Activated CD8-positive, alpha-beta memory T cell treated with anti-CD3 and anti-CD28 coated beads, Interleukin-2, amount 50 U/mL, for 1 hour (primary cell): ENCODE results near the gene ABCB10.
"Not testable (repeated sequence)": the region's sequence is repeated elsewhere in the genome, so short reads cannot be mapped to it uniquely, and the experiment has no call there.

ENCODE experiments used
- DNase-seq: peaks from one replicate; pipeline ENCODE4 v3.0.0-alpha.2; 2020; ENCODE audit errors: extremely low read depth

The ABCB10 gene

DNA sequence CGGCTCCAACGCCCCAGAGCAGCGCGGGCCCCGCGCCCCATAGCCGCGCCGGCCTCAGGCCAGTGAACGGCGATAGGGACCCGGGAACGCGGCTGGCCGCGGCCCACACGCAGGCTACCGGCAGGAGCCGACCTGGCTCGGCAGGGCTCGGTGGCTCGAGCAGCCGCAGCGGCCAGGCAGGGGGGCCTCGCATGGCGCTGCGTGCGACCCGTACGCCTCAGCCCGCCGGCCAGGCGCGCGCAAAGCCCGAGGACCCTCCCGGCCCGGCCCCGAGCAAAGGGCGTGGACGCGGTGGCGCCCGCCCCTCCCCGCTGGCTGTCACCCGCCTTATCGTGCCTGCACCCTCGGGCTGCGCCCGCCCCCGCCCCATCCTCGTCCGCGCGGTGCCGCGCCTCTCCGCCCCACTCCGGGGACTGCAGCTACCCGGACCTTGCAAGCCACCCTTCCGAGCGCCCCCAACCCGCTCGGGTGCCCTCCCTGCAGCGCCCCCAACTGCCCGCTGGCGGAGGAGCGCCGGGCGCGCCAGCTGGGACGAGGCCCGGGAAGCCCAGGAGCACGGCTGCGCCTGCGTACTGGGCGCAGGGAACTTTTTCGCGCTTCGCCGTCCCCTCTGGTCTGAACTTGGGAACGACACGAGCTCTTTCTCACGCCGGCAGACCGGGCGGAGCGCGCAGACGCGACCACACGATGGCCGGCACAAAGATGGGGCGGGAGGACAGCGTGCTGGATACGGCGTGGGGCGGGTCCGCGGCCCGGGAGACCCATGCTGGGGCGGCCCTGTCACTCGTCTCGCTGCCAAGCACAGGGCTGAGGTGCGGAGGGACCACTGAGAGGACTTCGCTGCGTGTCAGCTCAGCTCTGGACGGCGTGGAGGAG is at the start of gene ABCB10:
Gene ABCB10, minus strand, starts transcription at position 248 of the 876 bp plus-strand sequence. Its CDS starts 55 bp downstream, at position 193.
- DNase-seq, result peak; percentile 33

DNA sequence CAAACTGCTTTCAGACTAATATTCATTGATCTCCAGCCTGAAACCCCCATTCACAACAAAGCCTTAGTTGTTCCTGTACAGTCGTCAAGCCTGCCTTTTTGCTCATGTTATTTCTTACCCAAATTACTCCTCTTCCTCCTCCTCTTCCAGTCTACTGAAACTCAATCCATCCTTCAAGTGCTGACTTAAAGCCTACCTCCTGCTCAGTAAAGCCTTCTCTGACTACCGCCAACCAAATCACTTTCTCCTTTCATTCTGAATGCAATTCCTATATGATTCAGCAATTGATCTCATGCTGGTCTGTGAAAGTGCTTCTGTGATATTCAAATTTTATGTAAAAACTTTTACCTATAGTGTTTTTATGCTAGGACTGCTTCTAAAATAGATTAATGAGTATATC is 48.9 kb upstream of the ABCB10 start:
- no peak for DNase-seq

DNA sequence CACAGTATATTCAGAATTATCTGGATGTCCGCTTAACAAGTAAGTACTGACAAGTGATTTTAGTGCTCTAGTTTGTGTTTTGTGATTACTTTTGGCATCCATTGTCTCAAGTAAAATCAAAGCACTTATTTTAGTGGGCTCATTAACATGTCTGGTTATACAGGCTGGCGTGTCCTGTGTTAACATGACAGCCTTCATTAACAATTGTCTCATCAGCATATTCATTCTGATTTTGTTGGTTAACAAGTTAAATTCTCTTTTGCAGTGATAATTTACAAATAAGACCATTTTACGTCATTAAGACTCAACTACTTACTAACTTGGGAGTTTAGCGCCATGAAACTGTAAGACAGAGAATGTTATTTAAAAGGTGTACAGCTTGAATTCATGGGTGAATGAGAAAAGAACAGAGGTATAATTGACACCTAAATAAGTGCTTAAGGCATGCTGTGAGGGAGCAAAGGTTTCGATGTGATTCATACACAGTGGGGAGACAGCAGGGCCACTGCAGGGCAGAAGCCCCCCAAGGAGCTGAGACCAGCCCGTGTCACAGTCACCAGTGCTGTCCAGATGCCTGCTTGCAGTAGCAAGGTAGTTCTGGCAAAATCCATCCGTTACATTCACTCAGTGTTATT is 45.0 kb upstream of the ABCB10 start:
- DNase-seq, result no peak

DNA sequence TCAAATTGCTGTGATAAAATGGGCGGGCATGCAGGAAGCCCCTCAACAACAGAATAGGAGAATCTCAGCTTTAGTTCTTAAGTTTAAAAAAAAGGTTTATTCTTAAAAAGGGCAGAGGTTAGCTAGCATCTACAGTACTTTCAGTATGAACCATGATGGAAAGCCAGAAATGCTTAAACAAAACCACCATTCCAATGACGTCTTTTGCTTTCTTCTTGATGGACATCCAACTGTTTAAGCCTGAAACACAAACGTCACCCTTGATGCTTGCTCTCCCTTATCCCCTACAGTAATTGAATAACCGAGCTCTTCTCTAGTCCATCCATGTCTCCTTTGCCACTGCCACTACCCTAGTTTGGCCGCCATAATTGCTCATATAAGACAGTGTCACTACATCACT is 41.7 kb upstream of the ABCB10 start:
- DNase-seq, result no peak

DNA sequence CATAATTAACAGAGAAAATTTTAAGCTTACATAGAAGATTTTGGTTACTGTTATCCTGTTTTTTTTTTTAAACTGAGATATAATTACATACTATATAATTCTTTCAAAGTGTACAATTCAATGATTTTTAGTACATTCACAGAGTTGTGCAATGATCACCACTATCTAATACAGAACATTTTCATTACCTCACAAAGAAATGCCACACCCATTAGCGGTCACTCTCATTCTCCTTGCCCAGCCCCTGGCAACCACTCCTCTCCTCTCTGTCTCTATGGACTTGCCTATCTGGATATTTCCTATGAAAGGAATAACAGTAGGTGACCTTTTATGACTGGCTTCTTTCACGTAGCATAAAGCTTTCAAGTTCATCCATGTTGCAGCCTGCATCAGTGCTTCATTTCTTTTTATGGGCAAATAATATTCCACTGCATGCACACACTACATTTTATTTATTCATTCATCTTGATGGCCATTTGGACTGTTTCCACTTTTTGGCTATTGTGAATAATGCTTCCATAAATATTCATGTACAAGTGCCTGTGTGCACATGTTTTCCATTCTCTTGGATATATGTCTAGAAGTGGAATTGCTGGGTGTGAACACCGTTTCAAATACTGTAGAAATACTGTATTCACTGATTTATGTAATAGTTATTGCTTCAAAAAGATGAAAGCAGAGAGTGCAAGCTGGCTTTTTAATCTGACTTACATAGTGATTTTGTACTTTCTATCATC is 40.9 kb upstream of the ABCB10 start:
- no peak for DNase-seq

DNA sequence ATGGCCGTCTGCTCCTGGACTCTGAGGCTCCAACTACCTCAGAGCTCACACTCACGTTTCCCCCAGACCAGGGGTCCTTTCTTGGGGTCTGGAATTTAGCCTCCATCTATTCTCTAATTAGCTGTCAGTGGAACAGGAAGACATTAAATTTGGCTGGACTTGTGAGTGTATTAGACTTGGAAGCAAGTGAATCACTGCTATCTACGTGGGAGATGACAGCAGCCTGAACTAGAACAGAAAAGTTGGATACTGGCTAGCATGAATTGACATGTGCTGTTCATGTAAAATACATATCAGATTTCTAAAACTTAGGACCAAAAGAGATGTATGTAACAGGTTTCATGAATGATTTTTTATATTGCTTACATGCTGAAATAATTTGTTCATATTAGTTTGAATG is 39.4 kb upstream of the ABCB10 start:
- DNase-seq, result no peak

DNA sequence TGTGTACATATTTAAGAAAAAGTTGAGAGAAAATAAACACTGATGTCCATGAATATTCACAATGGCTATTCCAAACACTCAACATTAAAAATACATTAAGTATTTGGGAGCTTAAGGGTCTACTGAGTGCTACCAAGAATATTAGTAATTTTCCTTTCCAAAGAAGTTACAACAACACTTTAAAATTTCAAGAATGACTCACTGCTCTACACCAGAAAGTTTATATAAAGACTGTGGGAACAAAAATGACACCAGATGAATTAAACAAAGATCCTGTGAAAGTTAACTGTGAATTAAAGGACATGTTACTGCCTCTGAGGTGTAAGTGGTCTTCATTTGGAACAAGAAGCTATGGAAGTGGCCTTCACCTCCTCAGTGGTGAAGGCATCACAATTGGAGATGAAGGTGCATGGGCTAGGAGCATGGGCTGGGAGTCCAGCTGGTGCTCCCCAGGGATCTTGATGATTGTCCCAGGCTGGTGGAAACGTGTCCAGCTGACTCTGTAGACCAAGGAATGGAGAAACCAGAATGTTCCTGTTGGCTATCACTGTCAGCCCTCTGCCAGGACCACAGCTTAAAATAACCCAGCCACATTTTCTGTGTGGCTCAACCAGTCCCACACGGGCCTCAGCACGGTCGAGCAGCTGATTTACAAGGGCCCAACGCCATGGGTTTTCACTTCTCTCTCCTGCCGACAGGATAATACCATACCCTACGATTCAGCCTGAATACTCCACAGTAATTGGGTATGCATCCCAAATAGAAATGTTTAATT is 38.6 kb upstream of the ABCB10 start:
- DNase-seq, result no peak

DNA sequence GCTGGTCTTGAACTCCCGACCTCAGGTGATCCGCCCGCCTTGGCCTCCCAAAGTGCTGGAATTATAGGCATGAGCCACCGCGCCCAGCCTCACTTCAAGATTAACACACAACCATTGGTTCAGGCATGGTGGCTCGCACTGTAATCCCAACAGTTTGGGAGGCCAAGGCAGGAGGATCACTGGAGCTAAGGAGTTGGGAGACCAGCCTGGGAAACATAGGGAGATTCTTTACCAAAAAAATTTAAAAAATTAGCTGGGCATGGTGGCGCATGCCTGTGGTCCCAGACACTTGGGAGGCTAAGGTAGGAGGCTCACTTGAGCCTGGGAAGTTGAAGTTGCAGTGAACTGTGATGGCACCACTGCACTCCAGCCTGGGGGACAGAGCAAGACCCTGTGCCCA is 37.4 kb upstream of the ABCB10 start:
- DNase-seq, result not testable (repeated sequence)

DNA sequence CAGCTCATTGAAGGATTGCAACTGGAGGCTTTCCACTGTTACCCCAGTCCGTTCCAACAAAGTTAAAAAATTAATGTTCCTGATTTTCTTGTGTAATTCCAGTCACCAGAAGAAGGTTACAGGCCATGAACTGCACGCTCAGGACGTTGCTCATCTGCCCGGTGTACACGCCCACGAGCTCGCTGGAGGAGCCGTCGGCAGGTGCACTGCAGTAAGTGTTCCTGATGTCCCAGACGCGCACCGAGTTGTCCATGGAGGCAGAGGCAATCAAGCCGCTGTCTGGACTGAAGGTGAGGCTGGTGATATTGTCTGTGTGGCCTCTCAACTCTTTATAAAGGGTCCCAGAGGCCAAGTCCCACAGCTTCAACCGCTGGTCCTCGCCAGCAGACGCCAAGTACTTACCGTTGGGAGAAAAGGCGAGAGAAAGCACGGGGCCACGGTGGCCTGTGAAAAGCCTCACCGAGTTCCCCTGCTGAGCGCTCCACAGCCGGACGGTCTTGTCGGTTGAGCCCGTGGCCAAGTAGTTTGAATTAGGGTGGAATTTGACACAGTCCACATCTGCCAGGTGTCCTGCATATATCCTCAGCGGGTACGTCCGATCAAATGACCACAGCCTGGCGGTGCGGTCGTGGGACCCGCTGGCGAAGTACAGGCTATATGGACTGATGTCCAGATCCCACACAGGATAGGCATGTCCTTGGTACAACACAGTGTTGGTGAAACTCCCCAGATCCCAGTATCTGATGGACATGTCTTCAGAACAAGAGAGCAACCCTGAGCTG is 35.9 kb upstream of the ABCB10 start:
- no peak for DNase-seq

DNA sequence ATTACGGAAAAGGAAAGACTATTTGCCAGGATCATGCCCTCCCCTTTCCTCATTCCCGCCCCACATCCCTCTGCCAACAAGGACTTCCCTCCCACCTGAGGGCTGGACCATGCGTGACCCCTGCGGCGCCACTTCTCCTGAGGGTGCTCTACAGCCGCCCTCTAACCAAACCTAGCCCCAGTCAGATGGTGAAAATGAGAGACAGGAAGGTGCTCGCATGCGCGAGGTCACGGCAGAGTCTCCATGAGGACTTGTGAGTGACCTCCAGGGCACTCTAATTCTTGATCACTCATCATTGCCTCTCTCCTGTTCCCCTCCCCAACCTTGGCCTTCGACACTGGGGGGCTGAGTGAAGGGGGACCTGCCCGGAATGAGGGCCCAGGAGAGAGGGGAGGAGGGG is 35.3 kb upstream of the ABCB10 start:
- no peak for DNase-seq

DNA sequence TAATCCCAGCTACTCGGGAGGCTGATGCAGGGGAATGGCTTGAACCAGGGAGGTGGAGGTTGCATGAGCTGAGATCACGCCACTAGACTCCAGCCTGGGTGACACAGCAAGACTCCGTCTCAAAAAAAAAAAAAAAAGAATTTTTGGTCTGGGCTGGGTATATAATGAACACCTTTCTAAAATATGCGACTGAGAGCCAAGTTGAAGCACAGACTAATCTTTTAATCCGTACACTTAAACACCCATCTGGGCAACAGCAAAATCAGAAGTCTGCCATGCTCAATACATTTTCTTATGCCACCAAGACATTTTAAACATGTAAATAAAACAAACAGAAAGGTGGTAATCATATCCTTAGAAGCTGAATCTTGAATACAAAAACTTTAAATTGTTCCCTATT is 31.6 kb upstream of the ABCB10 start:
- DNase-seq, result no peak

DNA sequence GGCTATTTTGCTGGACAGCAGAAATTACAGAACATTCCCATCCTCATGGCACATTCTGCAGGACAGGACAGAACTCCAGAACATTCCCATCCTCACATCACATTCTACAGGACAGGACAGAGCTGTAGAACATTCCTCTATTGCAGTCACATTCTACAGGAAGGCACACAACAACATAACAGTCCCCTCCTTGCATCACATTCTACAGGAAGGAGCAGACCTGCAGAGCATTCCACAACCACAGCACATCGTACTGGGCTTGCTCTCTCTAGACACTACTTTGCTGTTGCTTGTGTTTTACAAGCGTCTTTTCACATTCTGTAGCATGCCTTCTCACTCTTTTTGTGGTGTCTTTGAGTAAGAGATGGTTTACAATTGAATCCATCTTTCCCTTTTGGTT is 26.8 kb upstream of the ABCB10 start:
- no peak for DNase-seq

DNA sequence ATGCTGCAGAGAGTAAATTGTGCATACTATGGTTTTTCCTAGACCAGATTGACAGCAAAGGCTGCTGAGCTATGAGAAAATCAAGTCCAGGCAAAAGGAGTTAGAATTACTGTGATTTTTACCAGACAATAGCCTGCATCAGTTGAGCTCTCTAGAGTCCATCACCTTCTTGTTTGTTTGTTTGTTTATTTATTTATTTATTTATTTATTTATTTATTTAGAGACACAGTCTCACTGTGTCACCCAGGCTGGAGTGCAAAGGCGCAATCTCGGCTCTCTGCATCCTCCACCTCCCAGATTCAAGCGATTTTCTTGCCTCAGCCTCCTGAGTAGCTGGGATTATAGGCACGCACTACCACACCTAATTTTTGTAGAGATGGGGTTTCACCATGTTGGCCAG is 24.2 kb upstream of the ABCB10 start:
- DNase-seq, result no peak

DNA sequence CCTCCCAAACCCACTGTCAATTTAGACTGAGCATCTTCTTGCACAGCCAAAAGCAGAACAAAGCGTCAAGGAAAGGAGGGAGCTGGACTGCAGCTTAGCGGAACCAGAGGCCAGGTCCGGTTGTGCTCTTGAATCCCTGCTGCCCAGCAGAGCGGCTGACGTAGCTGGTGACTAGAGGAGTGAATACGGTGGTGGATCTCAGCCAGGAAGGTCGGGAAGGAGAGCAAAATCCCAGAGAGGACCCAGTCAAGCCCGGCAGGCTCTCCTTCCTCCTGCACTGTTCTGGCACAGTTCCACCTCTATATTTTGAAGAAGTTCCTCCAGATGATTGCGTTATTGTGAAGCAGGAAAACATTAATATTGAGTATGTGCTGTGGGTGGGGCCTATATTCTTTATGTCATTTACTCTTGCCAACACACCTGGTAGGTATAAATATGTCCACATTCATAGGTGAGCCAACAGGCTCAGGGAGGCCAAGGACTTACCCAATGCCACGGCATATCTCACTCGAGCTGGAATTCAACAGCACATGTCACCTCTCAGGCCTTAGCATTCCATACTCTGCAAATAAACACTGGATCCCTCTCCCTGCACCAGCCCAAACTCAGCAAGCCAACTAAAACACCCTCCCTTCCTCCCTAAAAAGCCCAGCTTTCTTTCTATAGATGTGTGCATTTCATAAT is 23.6 kb upstream of the ABCB10 start:
- no peak for DNase-seq

DNA sequence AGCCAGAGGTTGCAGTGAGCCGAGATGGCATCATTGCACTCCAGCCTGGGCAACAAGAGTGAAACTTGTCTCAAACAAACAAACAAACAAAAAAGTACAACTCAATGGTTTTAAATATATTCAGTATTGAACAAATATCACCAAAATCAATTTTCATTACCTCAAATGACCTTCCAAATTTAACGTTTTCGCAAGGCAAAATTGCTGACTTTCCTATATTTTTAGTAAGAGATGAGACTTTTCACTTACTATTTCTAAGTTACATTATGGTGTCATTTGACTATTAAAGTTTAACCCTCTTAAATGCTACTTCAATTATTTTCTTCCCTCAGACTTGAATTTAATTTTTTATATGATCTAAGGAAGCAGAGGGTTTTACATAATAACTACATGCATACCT is 23.0 kb upstream of the ABCB10 start:
- no peak for DNase-seq

DNA sequence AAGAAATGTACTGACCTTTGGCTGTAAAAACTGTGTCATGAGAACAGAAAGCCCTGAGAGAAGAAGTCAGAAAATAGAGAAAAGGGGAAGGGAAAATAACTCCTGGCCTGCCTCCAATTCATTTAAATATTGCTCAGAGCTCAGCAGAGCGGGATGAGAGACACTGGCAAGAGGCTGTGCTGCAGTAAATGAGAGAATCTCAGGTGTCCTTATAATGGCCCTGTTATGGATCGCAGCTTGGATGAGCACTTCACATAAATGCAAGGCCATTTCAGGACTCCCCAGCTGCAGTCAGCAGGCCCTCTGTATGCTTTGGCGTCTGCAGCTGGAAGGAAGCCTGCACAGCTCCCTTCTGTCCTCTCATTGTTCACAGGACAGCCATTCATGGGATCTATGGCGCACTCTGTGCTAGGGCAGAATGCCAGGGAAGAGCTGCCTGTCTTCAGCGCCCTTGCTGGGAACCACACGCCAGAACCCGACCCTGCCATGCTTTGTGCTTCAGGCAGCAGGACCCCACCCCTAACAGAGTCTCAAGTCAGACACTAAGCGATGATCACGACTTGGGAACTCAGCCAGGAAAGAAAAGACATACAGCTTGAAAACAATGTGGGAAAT is 20.7 kb upstream of the ABCB10 start:
- DNase-seq, result no peak

DNA sequence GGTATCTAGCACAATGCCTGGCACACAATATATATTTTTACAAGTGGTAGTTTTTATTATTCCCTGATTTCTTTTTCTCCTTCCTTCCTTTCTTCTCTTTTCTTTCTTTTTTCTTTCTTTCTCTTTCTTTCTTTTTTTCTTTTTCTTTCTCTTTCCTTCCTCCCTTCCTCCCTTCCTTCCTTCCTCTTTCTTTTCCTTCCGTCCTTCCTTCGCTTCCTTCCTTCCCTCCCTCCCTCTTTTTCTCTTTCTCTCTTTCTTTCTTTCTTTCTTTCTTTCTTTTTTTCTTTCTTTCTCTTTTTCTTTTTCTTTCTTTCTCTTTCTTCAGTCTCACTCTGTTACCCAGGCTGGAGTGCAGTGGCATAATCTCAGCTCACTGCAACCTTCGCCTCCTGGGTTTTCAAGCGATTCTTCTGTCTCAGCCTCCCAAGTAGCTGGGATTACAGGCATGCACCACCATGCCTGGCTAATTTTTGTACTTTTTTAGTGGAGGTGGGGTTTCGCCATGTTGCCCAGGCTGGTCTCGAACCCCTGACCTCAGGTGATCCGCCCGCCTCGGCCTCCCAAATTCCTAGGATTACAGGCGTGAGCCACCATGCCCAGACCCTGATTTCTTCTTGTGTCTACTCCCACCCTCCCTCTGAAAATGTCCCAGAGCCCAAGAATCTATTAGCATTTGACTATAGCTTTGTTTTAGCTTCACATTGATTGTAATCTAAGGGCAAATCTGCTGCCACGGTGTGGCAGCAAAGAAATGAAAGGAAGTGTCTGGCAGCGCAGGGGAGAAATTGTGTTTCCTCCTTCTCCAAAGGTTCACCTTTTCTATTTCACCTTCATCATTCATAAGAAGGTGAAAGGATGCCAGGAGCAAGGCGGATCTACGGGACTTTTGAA is 19.9 kb upstream of the ABCB10 start:
- DNase-seq, result no peak

DNA sequence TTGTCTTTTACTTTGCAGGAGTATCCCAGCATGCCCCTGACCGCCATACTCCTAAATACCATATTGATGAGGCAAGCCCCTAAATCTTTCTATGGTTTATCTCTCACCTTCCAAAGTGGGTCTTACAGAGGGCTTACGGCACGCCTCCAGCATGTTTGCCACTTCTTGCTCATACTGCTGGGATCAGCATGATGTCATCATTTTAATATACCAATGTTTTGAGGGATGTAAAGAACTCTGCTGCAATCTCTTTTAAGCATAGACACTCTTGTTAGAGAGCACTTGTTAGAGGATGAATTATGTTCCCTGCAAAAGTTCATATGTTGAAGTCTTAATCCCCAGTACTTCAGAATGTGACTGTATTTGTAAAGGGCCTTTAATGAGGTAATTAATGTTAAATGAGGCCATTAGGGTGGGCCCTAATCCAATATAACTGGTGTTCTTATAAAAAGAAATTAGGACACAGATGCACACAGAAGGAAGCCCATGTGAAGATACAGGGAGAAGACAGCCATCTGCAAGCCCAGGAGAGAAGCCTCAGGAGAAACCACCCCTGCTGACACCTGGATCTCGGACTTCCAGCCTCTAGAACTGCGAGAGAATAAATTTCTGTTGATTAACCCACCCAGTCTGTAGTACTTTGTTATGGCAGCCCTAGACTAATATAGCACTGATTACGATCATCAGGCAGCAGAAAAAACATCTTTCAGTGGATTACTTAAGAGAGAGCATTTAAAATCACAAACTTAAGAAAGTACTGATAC is 16.4 kb upstream of the ABCB10 start:
- no peak for DNase-seq
